Fibroblast of lung (primary cell): ENCODE data around the gene SLC38A10. TPM values are rescaled to one million over a fixed set of nuclear protein-coding genes. Genes with fewer than 3 reads are reported as not detected.

Source experiments
- DNase-seq, 2 donors: peaks; one replicate each; pipeline versions ENCODE4 v3.0.0 to v3.0.0-alpha.2; 2010; ENCODE audit warnings: low read depth in 2 of 2
- H2AFZ ChIP-seq: 2 replicates; pipeline ENCODE4 v1.5.1; 2012; ENCODE audit warnings: low read length, control low read depth, inconsistent platforms
- H3K27ac ChIP-seq: 2 replicates; pipeline ENCODE4 v1.5.1; 2011; ENCODE audit warnings: low read length, control low read depth; ENCODE audit not compliant: insufficient read depth
- H3K27me3 ChIP-seq: 2 replicates; pipeline ENCODE4 v1.5.1; 2011; ENCODE audit warnings: mild to moderate bottlenecking, low read length; ENCODE audit not compliant: control insufficient read depth, insufficient read depth
- H3K36me3 ChIP-seq: 2 replicates; pipeline ENCODE4 v1.5.1; 2011; ENCODE audit warnings: low read length; ENCODE audit not compliant: control insufficient read depth, insufficient read depth
- H3K4me1 ChIP-seq: 2 replicates; pipeline ENCODE4 v1.5.1; 2011; ENCODE audit warnings: low read length; ENCODE audit not compliant: control insufficient read depth, insufficient read depth; ENCODE audit errors: extremely low read depth
- H3K4me2 ChIP-seq: 2 replicates; pipeline ENCODE4 v1.5.1; 2011; ENCODE audit warnings: low read length, control low read depth; ENCODE audit not compliant: insufficient read depth; ENCODE audit errors: extremely low read depth
- H3K4me3 ChIP-seq, 4 experiments: fragments of 200-600 bp in 1 of 4; sonication (generic) in 1 of 4; replicated peaks in 1 of 4; 2 replicates each; pipeline ENCODE4 v1.5.1; 2011 to 2016; ENCODE audit warnings: low read length in 4 of 4, low read depth in 3 of 4, mild to moderate bottlenecking in 3 of 4, control low read depth in 2 of 4, inconsistent platforms in 1 of 4, mixed read lengths in 1 of 4; ENCODE audit not compliant: insufficient read depth in 1 of 4; ENCODE audit errors: control extremely low read depth in 1 of 4
- H3K79me2 ChIP-seq: 2 replicates; pipeline ENCODE4 v1.5.1; 2012; ENCODE audit warnings: mild to moderate bottlenecking, low read length, inconsistent platforms; ENCODE audit not compliant: control insufficient read depth, insufficient read depth
- H3K9ac ChIP-seq: 2 replicates; pipeline ENCODE4 v1.5.1; 2011; ENCODE audit warnings: mild to moderate bottlenecking, low read length, control low read depth; ENCODE audit not compliant: insufficient read depth
- H3K9me3 ChIP-seq: 2 replicates; pipeline ENCODE4 v1.5.1; 2012; ENCODE audit warnings: low read depth, low read length; ENCODE audit not compliant: control insufficient read depth, insufficient read depth
- H4K20me1 ChIP-seq: 2 replicates; pipeline ENCODE4 v1.5.1; 2011; ENCODE audit warnings: low read length; ENCODE audit not compliant: control insufficient read depth, insufficient read depth; ENCODE audit errors: extremely low read depth
- EZH2 ChIP-seq: IDR thresholded peaks from 2 replicates; pipeline ENCODE4 v1.5.1; 2012; ENCODE audit warnings: low read length, control low read depth, mild to moderate bottlenecking; ENCODE audit errors: missing control alignments
- polyA plus RNA-seq, 2 donors: library from polyadenylated mRNA; depleted of rRNA in 1 of 2; stranded (reverse) in 1 of 2; unstranded in 1 of 2; fragments of >200 nt; gene quantifications; 2 replicates each; pipeline ENCODE4 v1.2.1, GENCODE V29; 2011 to 2012; ENCODE audit warnings: missing spikeins in 1 of 2
- total RNA-seq: library from RNA; depleted of rRNA; stranded (reverse); fragments of >200 nt; gene quantifications from 2 replicates; pipeline ENCODE4 v1.2.1, GENCODE V29; 2014
- TF ChIP-seq, protein P1 (sequence below), 2 donors: IDR thresholded peaks in 1 of 2; conservative IDR thresholded peaks in 1 of 2; 1 replicate in 1 of 2; 2 replicates in 1 of 2; pipeline ENCODE4 v1.5.1; 2011 to 2012; ENCODE audit warnings: low read length in 2 of 2, control low read depth in 1 of 2, inconsistent platforms in 1 of 2, low read depth in 1 of 2, mild to moderate bottlenecking in 1 of 2

Gene SLC38A10
- total and polyA plus RNA-seq, 2 donors (not counting 1 experiment from before 2014, with no cell fraction given) = 23.6 to 53.2 TPM

DNA sequence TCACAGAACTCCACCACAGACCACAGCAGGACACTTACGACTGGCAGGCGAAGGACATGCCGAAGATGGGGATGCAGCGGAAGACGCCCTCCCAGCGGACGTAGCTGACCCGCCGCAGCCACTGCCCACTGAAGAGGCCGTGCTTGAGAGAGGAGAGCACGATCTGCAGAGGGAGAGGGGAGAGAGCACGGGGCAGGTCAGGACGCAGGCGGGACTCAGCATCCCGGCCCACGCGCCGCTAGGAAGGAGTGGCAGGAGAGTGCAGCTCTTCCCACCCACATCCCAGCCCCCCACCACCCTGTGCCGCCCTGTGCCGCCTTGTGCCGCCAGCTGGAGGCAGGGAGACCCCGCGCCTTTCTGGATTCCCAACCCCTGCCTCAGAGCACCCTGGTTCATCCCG, 14.5 kb downstream of the SLC38A10 start:
- Histone ChIP-seq H3K79me2 (peaks cover 1% of the 10 kb centered on the region), H3K27ac (no peak overlapping the region), H3K4me3 (no peak overlapping the region), H3K9me3 (no peaks in the 10 kb centered on the region), H3K4me2 (no peak overlapping the region), H3K36me3 (peaks cover 16% of the 10 kb centered on the region), H3K27me3 (no peaks in the 10 kb centered on the region), H3K9ac (no peak overlapping the region), H2AFZ (no peak overlapping the region), H3K4me1 (peaks cover 12% of the 10 kb centered on the region), H4K20me1 (no peaks in the 10 kb centered on the region)
- TF ChIP-seq EZH2 = no peak
- TF ChIP-seq, protein P1, sequence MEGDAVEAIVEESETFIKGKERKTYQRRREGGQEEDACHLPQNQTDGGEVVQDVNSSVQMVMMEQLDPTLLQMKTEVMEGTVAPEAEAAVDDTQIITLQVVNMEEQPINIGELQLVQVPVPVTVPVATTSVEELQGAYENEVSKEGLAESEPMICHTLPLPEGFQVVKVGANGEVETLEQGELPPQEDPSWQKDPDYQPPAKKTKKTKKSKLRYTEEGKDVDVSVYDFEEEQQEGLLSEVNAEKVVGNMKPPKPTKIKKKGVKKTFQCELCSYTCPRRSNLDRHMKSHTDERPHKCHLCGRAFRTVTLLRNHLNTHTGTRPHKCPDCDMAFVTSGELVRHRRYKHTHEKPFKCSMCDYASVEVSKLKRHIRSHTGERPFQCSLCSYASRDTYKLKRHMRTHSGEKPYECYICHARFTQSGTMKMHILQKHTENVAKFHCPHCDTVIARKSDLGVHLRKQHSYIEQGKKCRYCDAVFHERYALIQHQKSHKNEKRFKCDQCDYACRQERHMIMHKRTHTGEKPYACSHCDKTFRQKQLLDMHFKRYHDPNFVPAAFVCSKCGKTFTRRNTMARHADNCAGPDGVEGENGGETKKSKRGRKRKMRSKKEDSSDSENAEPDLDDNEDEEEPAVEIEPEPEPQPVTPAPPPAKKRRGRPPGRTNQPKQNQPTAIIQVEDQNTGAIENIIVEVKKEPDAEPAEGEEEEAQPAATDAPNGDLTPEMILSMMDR (conservative IDR thresholded peaks at IDR 0.05 in 1 of 2, IDR thresholded peaks at IDR 0.05 in 1 of 2; ENCODE audit: low read depth in 1 of 2, low read length in 2 of 2) = no peak
- DNase-seq = no peak

DNA sequence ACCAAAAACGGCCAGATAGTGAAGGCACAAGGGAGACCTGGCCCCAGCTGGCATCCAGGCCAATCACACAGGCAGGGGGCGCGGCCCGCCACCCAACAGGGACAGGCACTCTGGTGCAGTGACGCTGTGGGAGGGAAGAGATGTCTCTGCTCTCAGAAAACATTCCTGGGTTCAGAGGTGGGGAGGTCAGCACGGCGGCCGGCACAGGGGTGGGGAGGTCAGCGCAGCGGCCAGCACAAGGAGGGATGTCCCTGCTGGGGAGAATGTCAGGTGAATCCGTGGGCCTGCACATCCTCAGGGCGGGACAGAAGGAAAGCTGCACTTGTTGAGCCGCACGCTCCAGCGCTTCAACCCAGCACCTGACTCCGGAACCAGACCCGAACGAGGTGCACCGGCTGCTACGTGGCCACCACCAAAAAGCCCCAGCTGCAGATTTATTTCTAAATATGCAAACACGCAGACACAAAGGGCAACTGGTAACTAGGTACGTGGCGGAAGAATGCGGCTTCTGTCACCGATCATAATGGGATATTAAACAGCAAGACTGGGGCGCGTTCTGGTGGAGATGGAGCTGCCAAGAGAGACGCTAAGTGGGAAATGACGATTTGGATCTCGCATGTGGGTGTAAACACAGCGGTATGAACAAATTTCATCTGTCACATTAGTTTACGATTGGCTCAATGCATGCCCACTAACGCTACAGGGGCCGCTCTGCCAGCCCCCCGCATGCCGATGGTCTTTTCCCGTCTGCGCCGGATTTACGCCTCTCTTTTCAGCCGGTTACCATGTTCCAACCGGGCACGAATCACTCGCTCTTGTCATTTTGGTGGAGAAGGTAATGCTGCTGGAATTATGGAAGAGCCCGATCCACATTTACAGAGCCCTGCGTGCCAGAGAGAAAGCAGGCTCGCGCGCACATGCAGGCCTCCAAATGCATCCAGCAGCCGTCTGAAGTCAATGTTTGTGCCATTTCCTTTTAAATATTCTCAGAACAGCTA, 15.5 kb downstream of the SLC38A10 start:
- Histone ChIP-seq H3K9ac (no peak overlapping the region), H3K4me1 (peaks cover 12% of the 10 kb centered on the region), H3K27me3 (no peaks in the 10 kb centered on the region), H3K36me3 (peaks cover 16% of the 10 kb centered on the region), H3K9me3 (no peaks in the 10 kb centered on the region), H2AFZ (no peak overlapping the region), H3K79me2 (peaks cover 1% of the 10 kb centered on the region), H3K27ac (no peak overlapping the region), H3K4me3 (no peak overlapping the region), H3K4me2 (no peak overlapping the region), H4K20me1 (no peaks in the 10 kb centered on the region)
- TF ChIP-seq EZH2 = no peak
- TF ChIP-seq, protein P1 (conservative IDR thresholded peaks at IDR 0.05 in 1 of 2, IDR thresholded peaks at IDR 0.05 in 1 of 2; ENCODE audit: low read depth in 1 of 2, low read length in 2 of 2) = no peak
- no peak for DNase-seq

DNA sequence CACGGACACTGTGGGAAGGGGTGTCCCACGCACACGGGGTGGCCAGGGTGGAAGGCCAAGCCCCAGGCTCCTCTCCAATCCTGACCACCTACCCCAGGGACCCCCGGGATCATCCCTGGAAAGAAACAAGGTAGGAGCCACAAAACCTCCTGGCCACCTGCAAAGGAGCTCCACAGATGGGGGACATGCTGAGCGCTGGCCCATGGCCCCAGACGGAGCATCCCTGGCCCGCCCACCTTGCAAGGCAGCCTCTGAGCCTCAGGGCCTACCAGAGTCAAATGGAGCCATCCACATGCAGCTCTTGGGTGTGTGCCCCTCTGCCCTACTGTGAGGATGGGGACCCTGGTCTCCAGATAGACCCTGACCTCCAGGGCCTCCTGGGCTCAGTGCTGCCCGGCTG, 16.3 kb downstream of the SLC38A10 start:
- H2AFZ ChIP-seq = no peak overlapping the region
- TF ChIP-seq EZH2 = no peak
- TF ChIP-seq, protein P1 (conservative IDR thresholded peaks at IDR 0.05 in 1 of 2, IDR thresholded peaks at IDR 0.05 in 1 of 2; ENCODE audit: low read depth in 1 of 2, low read length in 2 of 2) = no peak
- no peaks in the 10 kb centered on the region for H3K27me3 ChIP-seq
- peaks cover 17% of the 10 kb centered on the region for H3K36me3 ChIP-seq
- no peaks in the 10 kb centered on the region for H4K20me1 ChIP-seq
- H3K27ac ChIP-seq = peak overlapping the region; percentile 46
- H3K4me2 ChIP-seq = no peak overlapping the region
- no peak overlapping the region for H3K9ac ChIP-seq
- peaks cover 12% of the 10 kb centered on the region for H3K4me1 ChIP-seq
- peaks cover 1% of the 10 kb centered on the region for H3K79me2 ChIP-seq
- no peak overlapping the region for H3K4me3 ChIP-seq
- DNase-seq = no peak
- H3K9me3 ChIP-seq = no peaks in the 10 kb centered on the region
